DMS 273 treated with DMSO at 0.1 percent for 48 hours (cell line): ENCODE measurements around the gene GRIK2.

Experiments used
- DNase-seq: peaks from one replicate; lab custom pipeline; 2025; lab: John Stamatoyannopoulos, UW

GRIK2 gene

DNA sequence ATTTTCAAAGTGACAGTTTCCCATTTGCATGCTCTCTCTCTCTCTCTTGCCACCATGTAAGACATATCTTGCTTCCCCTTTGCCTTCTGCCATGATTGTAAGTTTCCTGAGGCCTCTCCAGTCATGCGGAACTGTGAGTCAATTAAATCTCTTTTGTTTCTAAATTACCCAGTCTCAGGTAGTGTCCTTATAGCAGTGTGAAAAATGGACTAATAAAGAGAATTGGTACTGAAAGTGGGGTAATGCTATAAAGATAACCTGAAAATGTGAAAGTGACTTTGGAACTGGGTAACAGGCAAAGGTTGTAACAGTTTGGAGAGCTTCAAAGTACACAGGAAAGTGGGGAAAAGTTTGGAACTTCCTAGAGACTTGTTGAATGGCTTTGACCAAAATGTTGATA lies 389.8 kb downstream of the GRIK2 start:
- DNase-seq = no peak

DNA sequence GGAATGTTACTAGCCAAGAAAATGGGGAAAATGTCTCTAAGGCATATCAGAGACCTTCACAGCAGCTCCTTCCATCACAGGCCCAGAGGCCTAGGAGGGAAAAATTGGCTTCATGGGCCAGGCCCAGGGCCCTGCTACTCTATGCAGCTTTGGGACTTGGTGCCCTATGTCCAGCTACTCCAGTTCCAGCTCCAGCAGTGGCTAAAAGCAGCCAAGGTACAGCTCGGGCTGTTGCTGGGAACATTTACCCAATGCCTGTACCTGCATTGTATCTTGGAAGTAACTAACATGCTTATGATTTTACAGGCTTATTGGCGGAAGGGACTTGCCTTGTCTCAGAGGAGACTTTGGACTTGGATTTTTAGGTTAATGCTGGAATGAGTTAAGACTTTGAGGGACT lies 390.6 kb downstream of the GRIK2 start:
- DNase-seq = no peak

DNA sequence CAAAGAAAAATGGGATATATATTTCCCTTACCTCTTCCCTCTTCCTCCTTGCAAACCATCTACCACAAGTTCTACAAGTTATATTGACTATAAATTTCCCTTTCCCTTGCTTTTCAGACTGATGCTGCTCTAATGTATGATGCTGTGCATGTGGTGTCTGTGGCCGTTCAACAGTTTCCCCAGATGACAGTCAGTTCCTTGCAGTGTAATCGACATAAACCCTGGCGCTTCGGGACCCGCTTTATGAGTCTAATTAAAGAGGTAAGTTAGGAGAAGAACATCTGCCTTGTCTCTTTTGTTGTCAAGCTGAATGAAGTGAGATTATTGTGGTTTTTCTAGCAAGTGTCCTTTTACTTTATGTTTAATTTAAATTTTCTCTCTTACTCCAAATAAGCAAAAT lies 406.0 kb downstream of the GRIK2 start:
- DNase-seq = no peak

DNA sequence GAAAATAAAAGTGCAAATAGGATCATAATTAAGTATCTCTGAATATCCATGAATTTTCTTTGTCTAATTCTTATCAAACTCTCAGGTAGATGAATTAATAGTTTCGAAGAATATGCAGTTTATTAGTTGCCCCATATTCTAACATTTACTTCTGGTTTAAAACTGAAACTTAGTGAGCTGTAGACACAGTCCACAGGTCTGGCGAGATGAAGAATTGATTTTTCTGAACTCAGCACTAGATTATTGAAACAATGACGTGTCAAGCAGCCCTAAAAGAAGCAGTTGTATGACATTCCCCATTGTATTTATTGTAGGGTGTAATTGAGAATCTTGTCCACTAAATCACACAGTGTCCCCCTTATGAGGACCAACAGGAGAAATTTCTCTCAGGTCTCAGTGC lies 407.1 kb downstream of the GRIK2 start:
- DNase-seq = no peak

DNA sequence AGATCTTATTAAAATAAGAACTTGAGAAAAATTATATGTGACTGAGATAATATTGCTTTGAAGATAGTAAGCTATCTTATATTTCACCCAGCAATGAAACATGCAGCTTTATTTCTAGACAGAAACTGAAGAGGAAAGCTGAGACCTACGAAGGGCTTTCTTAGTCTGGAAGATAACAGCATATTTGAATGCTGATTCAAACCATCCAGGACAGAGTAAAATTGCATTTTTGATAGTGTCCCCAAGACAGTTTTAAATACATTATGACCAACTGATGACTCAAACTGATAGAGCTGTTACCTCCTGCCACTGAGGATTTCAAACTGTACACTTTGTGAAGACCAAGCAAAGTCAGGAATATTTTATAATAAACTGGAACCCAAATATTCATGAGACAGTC lies 409.6 kb downstream of the GRIK2 start:
- no peak for DNase-seq

DNA sequence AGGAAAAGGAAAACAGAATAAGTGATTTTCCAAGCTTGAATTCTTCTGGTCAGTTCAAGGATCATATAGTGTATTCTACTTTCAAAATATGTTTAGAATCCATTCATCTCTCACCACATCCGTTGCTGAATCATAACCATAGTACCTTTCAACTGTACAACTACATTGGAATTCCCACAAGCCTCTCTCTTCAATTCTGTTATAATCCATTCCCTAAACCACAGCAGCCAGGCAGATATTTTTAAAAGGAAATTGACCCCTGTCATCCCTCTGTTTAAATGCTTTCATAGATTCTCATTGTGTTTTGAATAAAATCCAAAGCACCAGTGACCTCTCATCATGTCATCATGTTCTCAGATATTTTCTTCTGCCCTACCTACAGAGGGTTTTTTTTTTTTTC lies 412.7 kb downstream of the GRIK2 start:
- no peak for DNase-seq

DNA sequence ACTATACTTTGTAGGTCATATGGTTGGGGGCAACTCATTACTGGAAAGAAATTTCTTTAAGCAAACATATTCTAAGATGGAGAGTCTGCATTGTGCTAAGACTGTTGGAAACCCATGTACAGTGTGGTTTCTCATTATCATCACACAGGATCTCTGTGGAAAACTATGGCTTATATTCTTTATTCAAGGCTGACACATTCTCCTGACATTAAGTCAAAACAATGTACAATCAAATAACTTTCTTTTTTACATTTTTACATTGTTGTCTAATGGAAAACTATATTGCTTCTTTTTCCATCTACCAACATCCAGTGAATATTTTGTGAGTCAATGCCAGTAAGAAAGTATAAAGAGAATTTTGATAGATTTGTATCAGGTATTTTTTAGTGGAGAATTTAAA lies 417.6 kb downstream of the GRIK2 start:
- no peak for DNase-seq

DNA sequence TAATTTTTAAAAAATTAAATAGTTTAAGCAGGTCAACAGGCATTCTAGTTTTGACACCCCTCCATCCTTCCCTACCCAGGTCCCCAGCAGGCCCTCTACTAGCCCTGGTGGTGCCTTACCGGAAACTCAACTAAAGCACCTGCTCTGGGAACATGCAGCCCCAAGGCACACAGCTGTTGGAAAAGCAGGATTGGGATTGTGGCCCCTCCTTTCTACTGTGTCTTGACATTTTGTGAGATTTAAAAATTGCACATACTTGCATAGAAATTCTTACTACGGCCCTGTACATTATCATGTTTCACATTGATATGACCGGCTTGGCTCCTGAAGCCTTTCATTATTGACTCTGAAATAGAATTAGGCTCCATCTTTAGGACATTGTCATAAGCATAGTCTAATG lies 423.2 kb downstream of the GRIK2 start:
- no peak for DNase-seq

GRCh38 chr6:101818051-101818450 lies 424.5 kb downstream of the GRIK2 start:
- DNase-seq = no peak

- no peak for DNase-seq
These were observed 431.2 kb downstream of the GRIK2 start for GRCh38 chr6:101824551-101825345.

DNA sequence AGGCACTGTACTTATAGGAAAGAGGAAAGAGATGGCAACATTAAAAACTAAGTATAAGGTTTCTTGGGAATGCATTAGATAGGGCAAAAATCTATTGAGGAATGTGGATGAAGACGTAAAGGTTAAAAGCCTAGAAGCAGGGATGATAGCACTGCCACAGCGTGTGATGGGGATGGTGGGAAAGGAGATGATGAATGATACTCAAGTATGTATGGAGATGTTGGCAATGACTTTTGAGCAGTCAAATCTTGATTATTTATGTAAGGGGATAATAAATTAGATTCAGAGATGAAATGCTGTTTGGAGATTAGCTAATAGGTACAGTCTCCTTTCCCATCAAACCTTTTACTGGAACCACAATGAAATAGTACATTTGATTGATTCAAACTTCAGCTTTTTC lies 432.8 kb downstream of the GRIK2 start:
- DNase-seq = no peak

DNA sequence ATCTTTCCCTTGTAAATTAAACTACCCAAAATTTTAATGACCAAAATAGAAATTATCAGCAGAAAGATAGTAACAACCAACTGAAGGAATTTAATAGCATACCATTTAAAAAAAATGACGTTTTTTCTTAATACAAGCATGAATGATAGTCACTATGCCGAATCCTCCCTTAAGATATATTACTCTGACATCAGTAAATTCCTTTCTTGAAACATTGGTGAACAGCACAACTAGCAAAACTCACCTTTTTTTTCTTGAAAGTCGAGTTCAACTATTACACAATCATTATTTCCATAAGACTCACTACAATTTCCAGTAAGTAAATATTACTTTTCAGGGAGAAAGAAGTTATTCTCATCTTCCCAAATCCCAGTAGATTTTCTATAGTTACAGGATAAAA lies 433.2 kb downstream of the GRIK2 start:
- DNase-seq = no peak

GRCh38 chr6:101830501-101831031 lies 437.1 kb downstream of the GRIK2 start:
- DNase-seq = no peak

GRCh38 chr6:101832371-101832770 lies 438.9 kb downstream of the GRIK2 start:
- peak; percentile 35 for DNase-seq

DNA sequence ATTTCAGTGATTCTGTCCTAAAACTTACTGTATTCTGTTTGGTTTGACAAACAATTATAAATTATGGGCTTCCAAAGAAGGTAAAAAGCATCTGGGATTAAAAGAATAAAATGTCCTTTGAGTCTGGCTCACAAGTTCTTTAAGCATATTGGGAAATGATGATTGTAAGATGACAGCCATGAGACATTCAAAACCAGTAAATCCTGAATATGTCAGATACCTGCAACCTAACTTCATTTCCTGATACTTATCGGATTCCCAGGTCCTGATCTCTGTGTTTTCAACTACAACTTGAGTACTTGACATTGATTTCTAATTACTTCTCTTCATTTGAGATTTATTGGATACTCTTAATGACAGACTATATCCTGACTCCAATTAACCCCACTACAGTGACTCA lies 446.6 kb downstream of the GRIK2 start:
- no peak for DNase-seq

DNA sequence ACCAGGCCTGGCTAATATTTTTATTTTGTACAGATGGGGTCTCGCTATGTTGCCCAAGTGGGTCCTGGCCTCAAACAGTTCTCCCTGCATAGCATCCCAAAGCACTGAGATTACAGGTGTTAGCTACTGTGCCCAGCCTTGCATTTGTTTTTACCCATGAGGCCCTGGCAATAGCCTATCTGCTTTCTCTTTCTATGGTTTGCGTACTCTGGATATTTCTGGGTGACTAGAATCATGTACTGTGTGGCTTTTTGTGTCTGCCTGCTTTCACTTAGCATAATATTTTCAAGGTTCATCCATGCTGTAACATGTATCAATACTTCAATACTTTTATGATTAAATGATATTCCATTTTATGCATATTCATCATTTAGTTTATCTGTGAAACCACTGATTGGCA lies 451.7 kb downstream of the GRIK2 start:
- no peak for DNase-seq

GRCh38 chr6:101845621-101846020 lies 452.1 kb downstream of the GRIK2 start:
- DNase-seq = no peak

- DNase-seq = no peak
These were observed 454.2 kb downstream of the GRIK2 start for GRCh38 chr6:101847690-101848089.

GRCh38 chr6:101851911-101852310 lies 458.4 kb downstream of the GRIK2 start:
- no peak for DNase-seq

- no peak for DNase-seq
These were observed 459.9 kb downstream of the GRIK2 start for GRCh38 chr6:101853231-101854085.

- no peak for DNase-seq
These were observed 482.9 kb downstream of the GRIK2 start for GRCh38 chr6:101876431-101876830.

GRCh38 chr6:101878554-101879276 lies 485.2 kb downstream of the GRIK2 start:
- DNase-seq = no peak
